HepG2 (cell line): ENCODE results near the gene C9orf40. TPM values are rescaled to one million over a fixed set of nuclear protein-coding genes. Genes with fewer than 3 reads are reported as not detected.

Experiments
- AFF4 ChIP-seq: sonication (generic); formaldehyde crosslinking; IDR thresholded peaks from 2 replicates; pipeline ENCODE4 v1.4.0; 2020; ENCODE audit warnings: missing genetic modification reagents
- AGO2 ChIP-seq: fragments of 200-400 bp; formaldehyde crosslinking; optimal IDR thresholded peaks from 2 replicates; pipeline ENCODE3; 2017; ENCODE audit warnings: mild to moderate bottlenecking, low read depth, low read length, moderate library complexity
- HDAC1 ChIP-seq: sonication (generic); formaldehyde crosslinking; IDR thresholded peaks from 2 replicates; pipeline ENCODE4 v1.5.1; 2020; ENCODE audit warnings: mild to moderate bottlenecking, missing genetic modification reagents
- MYC ChIP-seq: sonication (generic); formaldehyde crosslinking; IDR thresholded peaks from 2 replicates; pipeline ENCODE4 v1.9.0; 2021; ENCODE audit warnings: missing genetic modification reagents, borderline replicate concordance
- POLR2AphosphoS5 ChIP-seq: IDR thresholded peaks from 2 replicates; pipeline ENCODE4 v1.6.1; 2012; ENCODE audit warnings: low read depth, low read length
- SIN3B ChIP-seq: fragments of 150-350 bp; IDR thresholded peaks from 2 replicates; pipeline ENCODE4 v1.6.1; 2014; ENCODE audit warnings: low read length
- SP5 ChIP-seq: IDR thresholded peaks from 2 replicates; pipeline ENCODE4 v1.6.1; 2016; ENCODE audit warnings: low read depth, borderline replicate concordance
- SRF ChIP-seq: IDR thresholded peaks from 2 replicates; pipeline ENCODE4 v1.6.1; 2011; ENCODE audit warnings: mild to moderate bottlenecking, low read depth, low read length, moderate library complexity
- SRSF4 ChIP-seq: fragments of 200-400 bp; formaldehyde crosslinking; IDR thresholded peaks from one replicate; pipeline ENCODE4 v1.6.1; 2018; ENCODE audit warnings: mild to moderate bottlenecking, low read depth, low read length, moderate library complexity; ENCODE audit not compliant: poor library complexity, severe bottlenecking
- STAT6 ChIP-seq: sonication (generic); formaldehyde crosslinking; IDR thresholded peaks from 2 replicates; pipeline ENCODE4 v1.4.0; 2020; ENCODE audit warnings: missing genetic modification reagents, mild to moderate bottlenecking, borderline replicate concordance
- TFE3 ChIP-seq: IDR thresholded peaks from 2 replicates; pipeline ENCODE4 v1.6.1; 2016
- THAP11 ChIP-seq: IDR thresholded peaks from 2 replicates; pipeline ENCODE4 v1.6.1; 2016; ENCODE audit warnings: missing biosample characterization, missing genetic modification reagents
- ZBTB7A ChIP-seq: sonication (generic); formaldehyde crosslinking; IDR thresholded peaks from 2 replicates; pipeline ENCODE4 v1.8.0; 2022; ENCODE audit warnings: mild to moderate bottlenecking, missing genetic modification reagents
- ZNF12 ChIP-seq: sonication (generic); formaldehyde crosslinking; IDR thresholded peaks from 2 replicates; pipeline ENCODE4 v1.5.0; 2020; ENCODE audit warnings: missing genetic modification reagents
- ZNF124 ChIP-seq: sonication (generic); formaldehyde crosslinking; IDR thresholded peaks from 2 replicates; pipeline ENCODE4 v1.4.0; 2020; ENCODE audit warnings: missing genetic modification reagents
- ZNF253 ChIP-seq: sonication (generic); formaldehyde crosslinking; IDR thresholded peaks from 2 replicates; pipeline ENCODE4 v1.8.0; 2022; ENCODE audit warnings: mild to moderate bottlenecking, missing genetic modification reagents, borderline replicate concordance
- ZNF260 ChIP-seq: sonication (generic); formaldehyde crosslinking; IDR thresholded peaks from 2 replicates; pipeline ENCODE4 v1.4.0; 2020; ENCODE audit warnings: missing genetic modification reagents, low read depth, mild to moderate bottlenecking, borderline replicate concordance
- ZNF3 ChIP-seq: IDR thresholded peaks from 2 replicates; pipeline ENCODE4 v1.7.0; 2017; ENCODE audit warnings: inconsistent platforms
- ZNF720 ChIP-seq: sonication (generic); formaldehyde crosslinking; IDR thresholded peaks from 2 replicates; pipeline ENCODE4 v1.4.0; 2020; ENCODE audit warnings: missing genetic modification reagents
- ZNF737 ChIP-seq: sonication (generic); formaldehyde crosslinking; IDR thresholded peaks from 2 replicates; pipeline ENCODE4 v1.5.0; 2020; ENCODE audit warnings: missing genetic modification reagents, mild to moderate bottlenecking, borderline replicate concordance
- polyA plus RNA-seq, 8 experiments: library from polyadenylated mRNA; depleted of rRNA in 3 of 8; stranded (reverse) in 7 of 8; unstranded in 1 of 8; fragments of >200 nt; fragmentation: Illumina TruSeq in 4 of 8; extraction: Trizol in 4 of 8; gene quantifications; 2 replicates each; pipeline versions ENCODE4 v1.2.1 to v1.2.3, GENCODE V29; 2011 to 2016; ENCODE audit warnings: low read depth in 4 of 8, missing spikeins in 1 of 8, mixed read lengths in 1 of 8; ENCODE audit not compliant: insufficient read depth in 1 of 8
- total RNA-seq, 5 experiments: library from RNA; depleted of rRNA; stranded (reverse); fragments of >200 nt; fragmentation: Illumina TruSeq; extraction: Trizol; gene quantifications; 2 replicates each; pipeline ENCODE4 v1.2.3, GENCODE V29; 2016; ENCODE audit warnings: low read depth in 1 of 5
- TF ChIP-seq, protein P1 (sequence below): sonication (generic); formaldehyde crosslinking; IDR thresholded peaks from 2 replicates; pipeline ENCODE4 v1.8.0; 2022; ENCODE audit warnings: mild to moderate bottlenecking, missing genetic modification reagents, borderline replicate concordance

The C9orf40 gene
- total and polyA plus RNA-seq, 2 of the 13 experiments (the other 11 are each of a cell fraction or from before 2014, with no cell fraction given), result 3.0 to 13.5 TPM

GRCh38 chr9:75001719-75002421, 49.2 kb upstream of the C9orf40 start (continued):
- TF ChIP-seq ZNF12 (peak; percentile 71; the same call in 1 of the 2 replicates), ZBTB7A (no peak), SIN3B (0 out of 2 replicates have a peak, but pooled peaks have one; percentile 22), SRSF4 (no peak), SP5 (CRISPR knock-in tag) (peak; percentile 36; the same call in 1 of the 2 replicates), ZNF253 (CRISPR knock-in tag) (no peak), HDAC1 (CRISPR knock-in tag) (peak; percentile 70), ZNF3 (CRISPR knock-in tag) (no peak), ZNF124 (CRISPR knock-in tag) (peak; percentile 61; the same call in 1 of the 2 replicates), THAP11 (peak; percentile 75), ZNF737 (CRISPR knock-in tag) (no peak), ZNF260 (no peak), SRF (no peak), ZNF720 (no peak), MYC (CRISPR knock-in tag) (no peak), AGO2 (no peak), STAT6 (CRISPR knock-in tag) (peak; percentile 88), POLR2AphosphoS5 (peak; percentile 35; the same call in 1 of the 2 replicates), AFF4 (CRISPR knock-in tag) (no peak), TFE3 (0 out of 2 replicates have a peak, but pooled peaks have one; percentile 67)
- TF ChIP-seq, protein P1, sequence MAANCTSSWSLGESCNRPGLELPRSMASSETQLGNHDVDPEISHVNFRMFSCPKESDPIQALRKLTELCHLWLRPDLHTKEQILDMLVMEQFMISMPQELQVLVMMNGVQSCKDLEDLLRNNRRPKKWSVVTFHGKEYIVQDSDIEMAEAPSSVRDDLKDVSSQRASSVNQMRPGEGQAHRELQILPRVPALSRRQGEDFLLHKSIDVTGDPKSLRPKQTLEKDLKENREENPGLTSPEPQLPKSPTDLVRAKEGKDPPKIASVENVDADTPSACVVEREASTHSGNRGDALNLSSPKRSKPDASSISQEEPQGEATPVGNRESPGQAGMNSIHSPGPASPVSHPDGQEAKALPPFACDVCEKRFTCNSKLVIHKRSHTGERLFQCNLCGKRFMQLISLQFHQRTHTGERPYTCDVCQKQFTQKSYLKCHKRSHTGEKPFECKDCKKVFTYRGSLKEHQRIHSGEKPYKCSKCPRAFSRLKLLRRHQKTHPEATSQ, result peak; percentile 38; the same call in 1 of the 2 replicates
